Islet precursor cell (in vitro differentiated cells): ENCODE results near the gene NFIA.

Experiments used
- DNase-seq: peaks from one replicate; pipeline ENCODE4 v3.0.0-alpha.2; 2018

NFIA gene

DNA sequence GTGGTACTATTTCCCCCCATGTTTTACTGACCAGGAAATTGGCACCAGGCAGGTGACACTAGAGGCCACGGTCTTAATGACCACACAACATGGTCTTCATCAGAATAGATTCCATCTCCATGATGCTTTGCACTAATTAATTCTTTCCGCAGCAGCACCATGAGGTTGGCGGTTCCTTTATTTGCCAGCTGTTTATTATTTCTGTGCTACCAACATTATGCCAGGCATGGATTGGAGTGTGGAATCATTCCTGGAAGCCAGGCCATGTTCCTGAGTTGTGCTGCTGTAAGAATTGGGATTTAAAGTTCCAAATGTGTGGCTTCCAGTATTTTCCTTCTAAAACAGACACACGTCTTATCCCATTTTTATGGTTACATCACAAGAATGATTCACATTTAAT is 107.8 kb downstream of the NFIA start:
- no peak for DNase-seq

DNA sequence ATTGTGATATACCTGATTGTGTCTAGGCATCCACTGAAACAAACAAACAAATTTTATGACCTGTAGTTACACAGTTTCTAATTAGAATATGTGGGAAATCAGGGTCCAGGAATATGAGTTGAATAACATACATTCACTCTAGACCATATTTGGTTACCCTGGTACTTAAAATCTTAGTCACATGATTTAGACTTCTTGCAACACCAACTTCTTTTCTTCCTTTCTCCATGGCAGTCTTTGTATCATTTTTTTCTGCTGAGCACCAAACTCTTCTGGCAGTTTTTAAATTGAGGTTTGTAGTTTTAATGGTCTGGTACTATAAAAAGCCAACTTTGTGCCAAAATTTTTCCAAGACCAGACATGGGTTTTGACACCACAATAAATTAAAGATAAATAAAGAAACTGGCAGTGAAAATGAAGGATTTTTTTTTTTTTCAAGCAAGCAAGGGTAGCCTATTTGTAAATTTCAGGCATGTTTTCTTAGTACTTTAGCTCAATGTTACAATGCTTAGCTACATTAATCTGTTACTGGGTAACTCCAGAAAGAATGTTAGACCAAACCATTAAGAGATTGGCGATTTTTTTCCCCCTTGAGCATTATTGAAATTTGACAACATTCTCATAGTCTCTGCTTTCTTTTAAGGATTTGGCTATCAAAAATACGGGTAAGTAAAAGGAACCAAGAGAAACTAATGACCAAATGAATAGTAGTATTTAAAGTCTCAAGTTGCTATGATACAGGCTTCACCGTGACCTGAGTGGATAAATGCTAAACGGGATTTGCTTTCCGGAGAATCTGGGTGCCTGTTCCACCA is 108.5 kb downstream of the NFIA start:
- DNase-seq, result no peak

DNA sequence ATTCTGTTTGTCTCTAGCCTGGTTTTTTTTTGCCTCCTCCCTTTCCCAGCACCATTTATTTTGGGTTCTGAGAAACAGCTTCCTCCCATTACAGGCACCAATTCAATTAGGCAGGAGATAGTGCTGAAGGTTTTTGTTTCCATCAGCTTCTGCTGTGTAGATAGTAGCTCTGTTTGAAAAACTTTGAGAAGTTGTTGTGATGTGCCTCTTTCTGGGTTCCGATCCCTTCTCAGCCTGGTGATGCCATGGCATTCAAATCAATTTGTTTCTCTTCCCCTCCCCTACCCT is 109.0 kb downstream of the NFIA start:
- no peak for DNase-seq

DNA sequence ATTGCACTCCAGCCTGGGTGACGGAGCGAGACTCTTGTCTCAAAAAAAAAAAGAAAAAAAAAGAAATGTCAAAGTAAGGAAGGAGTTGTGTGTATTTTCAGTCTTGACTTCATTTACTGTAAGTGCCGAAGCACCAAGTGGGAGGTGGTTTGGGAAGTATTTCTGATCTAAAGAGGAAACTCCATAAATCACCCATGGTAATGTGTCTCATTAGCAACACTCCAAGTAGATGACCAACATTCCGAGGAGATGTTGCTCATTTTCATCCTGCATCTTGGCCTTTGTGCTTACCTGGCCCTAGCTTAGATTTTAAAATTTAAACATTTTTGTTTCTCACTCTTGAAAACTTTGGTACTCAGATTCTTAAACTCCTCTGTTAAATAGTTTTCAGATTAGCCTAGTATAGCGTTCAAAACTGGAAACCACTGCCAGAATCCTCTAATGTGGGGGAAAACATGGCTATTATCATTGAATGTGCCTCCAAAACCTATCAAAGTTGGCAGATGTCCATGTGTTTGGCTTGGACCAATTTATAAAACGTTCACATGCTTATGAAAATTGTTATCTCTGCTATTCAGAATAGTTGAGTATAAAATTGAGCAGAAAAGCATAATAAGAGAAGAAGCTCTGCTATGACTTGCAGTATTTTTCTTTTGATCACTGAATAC is 110.4 kb downstream of the NFIA start:
- DNase-seq, result no peak

DNA sequence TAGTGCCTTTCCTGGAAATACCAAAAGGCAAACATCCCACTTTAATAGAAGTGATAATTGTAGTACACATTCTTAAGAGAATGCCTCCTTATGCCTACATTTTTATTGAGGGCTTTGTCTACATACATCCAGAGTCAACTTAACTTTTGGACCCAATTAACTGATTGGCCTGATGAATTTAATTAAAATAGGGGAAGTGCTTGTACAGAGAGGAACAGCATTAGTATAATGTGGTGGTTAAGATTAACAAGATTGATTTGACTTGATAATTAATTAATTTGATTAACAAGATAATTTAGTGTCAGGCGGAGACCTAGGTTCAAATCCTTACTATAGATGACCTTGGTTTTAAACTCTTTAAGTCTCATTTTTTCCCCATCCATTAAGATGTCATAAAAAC is 111.4 kb downstream of the NFIA start:
- no peak for DNase-seq

DNA sequence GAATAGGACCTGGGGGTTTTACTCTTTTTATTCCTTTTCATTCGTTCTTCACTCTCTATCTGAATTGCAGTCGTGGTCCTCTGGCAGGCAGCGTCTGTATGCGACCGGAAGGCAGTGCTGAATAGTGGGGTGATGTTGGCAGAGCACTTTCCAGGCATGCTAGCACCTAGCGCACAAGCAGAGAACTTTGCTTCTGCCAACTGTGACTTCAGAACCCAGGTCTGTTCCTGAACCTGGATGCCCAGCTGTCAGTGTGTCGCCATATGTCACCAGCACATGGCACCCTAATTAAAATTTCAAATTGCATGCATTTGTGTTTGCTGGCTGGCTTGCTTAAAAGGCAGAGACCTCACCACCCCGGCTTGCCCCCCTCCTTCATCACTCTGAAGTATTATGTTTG is 116.2 kb downstream of the NFIA start:
- no peak for DNase-seq

DNA sequence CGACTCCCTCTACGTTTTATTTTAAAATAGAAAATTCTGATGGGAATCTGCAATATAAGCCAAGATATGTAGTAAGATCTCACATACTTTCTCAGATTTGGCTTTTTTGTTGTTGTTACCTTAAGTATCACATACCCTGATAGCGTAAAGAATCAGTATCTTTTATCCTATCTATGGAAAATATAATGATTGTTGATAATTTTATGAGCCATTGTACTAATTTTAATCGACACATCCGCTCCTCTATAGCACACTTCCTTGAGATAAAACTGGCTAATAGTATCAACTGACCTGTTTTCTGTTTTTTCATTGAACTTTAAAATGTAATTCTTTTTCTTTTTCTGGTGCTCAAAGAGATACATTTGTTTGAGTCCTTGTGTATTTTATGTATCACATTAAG is 118.7 kb downstream of the NFIA start:
- DNase-seq, result no peak

DNA sequence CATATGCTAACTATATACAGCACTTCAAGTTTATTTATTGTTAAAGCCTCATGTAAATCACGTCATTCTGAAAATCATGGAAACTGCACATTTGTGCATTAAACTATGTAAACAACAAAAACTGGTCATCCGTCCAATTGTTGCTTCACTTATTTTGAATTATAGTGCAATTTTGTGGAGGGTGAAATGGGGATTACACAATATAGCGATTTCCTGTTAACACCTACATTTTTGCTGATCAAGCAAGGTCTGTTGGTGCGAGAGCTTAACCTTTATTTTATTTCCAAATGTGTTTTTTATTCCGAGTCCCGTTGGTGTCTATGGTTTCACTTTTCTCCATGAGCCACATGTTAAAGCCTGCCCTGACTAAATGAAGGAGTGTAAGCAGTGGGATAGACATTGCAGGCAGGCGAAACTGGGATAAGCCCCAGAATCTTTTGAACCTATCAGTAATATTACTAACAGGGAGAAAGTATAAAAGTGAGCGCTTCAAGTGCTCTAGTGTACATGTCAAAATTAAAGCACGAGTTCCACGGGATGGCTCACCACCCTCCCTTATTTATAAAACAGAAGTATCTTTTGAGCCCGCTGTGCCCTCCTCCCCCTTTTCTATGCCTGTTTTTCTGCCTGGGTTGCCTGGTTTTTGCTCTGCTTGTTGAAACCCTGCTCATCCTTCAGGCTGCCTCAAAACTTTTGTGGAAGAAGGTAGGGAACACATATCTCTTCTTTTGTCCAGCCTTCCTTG is 120.7 kb downstream of the NFIA start:
- DNase-seq, result no peak

DNA sequence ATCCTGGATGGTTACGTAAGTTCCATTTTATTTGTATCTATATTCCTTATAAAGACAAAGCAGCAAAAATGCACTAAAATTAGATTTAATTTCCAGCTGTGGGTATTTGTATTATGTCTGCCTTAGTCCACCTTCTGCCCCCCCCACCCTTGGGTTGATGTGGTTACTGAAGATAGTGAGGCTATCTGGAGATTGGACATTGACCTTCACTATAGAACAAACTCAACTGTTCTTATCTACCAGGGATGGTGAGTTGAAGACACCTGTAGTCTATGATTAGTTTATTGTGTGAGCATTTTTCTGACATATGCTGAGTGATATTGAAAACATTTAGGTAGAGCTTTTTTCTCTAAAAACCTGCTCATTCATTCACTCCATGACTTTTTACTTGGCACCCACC is 122.2 kb downstream of the NFIA start:
- no peak for DNase-seq

DNA sequence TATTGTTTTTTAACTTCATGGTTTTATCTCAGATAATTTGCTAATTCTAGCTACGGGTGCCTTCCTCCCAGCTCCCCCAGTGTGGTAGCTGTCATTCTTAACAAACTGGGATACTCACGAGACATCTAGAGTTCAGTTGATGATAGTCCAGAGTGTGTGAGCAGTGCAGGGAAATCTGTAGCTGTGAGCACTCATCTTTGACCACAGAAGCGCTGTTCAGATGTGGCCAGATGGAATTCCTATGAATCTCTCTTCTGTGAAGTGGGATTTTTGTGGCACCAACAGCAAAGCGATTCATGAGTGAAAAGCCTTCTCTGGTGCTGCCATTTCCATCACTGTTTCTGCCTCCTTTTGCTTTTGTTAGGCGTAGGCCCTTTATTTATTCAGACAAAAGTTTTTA is 125.1 kb downstream of the NFIA start:
- no peak for DNase-seq

DNA sequence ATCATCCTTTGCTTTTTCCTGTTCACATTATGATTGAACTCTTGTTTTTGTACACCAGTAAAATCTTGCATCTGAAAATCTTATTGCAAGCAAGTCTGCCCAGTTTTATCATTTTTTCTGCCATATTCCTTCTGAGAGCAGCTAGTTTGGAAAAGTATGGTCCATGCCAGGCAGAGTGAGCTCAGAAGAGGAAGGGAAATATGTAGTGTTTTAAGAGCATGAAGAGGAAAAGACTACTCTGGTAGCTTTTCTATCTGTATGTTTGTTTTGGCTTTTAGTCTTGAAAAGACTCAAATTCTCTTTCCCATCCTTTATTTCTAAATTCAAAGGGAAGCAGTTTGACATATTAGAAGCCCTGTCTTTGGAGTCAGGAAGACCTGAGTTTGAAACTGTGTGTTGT is 125.8 kb downstream of the NFIA start:
- DNase-seq, result no peak

DNA sequence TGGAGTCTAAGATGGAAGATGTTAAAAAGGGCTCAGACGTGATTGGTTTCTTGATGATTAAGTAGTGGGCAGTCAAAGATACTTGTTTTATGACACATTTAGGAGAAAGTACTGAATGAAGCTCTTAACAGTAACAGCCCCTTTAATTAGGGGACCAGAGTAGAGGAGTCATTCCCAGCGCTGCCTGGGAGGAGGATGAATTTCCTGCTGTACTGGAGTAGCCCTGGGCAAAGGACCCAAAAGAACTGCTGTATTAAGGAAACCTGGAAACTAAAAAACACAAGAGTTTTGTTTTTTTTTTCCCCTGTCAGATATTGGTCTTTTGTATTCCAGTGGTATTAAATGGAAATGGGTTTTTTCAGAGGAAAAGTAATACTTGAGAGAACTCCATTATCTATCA is 126.5 kb downstream of the NFIA start:
- DNase-seq, result no peak

DNA sequence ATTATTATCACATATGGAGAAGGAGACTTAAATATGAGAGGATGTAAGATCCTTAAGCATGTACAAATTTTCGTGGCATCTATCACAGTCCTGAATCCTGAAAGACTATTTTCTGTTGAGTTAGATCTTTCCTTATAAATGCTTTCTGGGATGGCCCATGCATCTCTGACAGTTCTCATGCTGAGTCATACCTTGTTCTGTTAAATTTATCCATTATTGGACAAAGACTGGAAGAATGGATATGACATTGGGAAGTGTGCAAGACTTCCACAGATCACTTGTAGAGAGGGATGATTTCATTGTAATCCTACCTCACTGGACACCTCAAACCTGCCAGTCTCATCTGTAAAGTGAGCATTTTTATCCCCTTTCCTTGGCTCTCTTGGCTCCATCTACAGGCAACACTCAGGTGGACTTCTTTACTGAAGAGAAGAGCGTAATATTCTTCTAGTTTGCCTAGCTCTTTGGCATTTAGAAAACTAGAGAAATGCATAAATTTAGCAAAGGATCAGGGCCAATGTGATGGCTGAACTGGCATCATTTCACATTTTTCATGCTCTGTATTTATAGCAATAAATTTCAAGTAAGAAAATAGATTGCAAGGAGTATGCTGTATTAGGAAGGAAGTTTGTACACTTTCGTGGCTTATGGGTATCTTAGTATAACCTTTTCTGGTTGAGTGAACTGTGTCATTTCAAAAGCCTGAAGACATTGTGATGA is 128.2 kb downstream of the NFIA start:
- DNase-seq, result no peak

DNA sequence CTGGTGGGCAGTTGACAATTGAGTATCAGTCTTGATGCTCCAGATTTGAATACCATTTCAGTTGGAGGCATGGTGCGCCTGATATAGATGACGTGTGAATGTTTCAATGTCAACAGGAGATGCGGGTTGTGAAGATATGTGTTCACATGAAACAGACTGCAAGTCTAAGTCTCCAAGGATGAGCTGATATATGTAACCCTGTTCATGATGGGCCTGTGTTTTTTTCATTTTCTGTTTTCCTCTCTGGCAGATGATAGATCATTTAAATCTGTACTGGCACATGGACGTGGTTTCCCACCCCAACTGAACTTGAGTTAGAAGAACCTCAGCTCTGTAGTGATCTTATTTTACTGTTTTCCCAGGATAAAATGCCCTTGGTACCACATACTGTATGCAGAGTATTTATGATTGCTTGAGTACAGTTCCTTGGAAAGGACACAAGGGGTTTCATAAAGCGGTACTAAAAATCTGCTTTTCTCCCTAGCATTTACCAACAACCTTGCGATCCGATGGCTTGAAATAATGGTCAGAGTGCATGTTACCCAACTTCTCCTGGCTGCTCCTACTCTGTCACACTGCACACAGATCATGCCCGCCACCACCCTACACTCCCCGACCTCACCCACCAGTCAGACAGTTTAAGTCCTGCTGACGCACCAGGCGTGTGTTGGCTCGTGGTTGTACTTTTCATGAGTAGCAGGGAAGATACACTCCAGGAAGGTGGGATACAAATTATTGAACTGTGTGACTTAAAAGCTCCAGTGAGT is 131.1 kb downstream of the NFIA start:
- no peak for DNase-seq

DNA sequence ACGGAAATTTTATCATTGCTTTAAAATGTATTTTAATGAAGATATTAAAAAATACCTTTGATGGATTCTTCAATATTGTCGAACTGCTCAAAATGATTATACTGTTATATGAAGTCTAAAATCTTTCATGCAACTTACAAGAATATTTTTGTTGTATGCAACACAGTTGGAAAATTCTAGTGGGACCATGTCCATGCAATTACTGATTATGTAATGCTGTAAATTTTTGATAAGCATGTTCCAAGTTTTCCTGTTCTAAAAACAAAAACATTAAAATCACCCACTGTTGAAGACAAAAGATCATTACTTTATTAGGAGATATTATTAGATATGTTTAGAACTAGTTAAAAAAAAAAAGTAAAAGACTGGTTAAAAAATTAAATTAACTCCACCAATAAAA is 132.8 kb downstream of the NFIA start:
- DNase-seq, result no peak

DNA sequence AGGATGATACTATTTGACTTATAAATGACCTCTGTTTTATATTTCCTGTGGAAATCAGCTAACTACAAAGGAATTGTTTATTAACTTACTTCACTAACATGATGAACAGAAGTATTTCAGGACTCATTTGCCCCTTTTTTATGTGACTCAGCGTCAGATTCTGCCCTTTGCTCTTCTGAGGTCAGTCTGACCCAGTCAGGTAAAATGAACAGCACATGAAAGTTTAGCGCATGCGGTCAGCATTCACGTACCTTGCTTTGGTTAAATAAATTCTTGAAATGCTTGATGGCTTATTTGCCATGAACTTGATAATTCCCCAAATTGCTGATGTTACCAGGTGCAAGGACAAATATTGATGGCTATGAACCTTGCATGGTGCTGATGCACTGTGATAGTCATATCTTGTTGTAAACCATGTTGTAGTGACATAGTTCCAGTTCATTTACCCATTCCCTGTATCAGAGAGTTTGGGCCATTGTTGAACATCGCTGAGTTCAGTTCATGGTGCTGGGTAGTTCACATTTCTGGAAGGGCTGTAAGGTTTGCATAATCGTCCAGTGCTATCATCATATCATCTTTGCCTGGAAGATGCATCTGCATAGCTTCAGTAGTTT is 133.4 kb downstream of the NFIA start:
- DNase-seq, result no peak

DNA sequence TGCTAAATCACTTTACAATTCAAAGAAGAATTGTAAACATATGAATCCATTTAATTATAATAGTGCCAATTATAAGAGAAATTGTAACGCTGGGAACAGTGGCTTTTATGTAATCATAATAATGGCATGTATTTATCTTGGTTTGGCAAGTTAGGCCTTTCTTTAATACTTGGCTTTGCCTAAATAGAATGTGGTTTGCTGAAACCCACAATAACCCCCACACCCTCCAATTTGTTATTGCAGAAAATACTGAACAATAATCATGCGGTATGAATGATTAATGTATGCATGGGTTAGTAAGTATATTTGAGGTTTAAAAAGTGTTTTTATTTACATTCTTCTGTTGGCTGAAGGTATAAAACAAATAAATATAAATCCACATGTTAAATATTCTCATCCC is 138.2 kb downstream of the NFIA start:
- DNase-seq, result no peak

DNA sequence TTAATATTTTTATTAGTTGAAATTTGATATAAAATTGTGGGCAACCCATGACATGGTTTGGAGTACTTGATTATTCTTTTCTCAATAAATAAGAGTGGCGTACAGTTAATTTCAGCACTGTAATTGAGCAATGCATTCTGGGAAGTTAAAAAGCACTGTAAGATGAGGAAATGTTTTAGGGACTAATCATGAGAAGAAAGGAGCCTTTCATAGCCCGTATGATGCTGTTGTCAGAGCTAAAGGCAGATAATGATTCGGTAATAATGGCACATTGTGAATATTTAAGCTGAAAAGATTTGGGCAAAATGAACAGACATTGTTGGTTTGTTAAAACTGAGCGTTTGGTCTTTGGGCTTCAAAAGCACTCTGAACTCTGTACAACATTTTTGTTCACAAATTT is 139.3 kb downstream of the NFIA start:
- no peak for DNase-seq

DNA sequence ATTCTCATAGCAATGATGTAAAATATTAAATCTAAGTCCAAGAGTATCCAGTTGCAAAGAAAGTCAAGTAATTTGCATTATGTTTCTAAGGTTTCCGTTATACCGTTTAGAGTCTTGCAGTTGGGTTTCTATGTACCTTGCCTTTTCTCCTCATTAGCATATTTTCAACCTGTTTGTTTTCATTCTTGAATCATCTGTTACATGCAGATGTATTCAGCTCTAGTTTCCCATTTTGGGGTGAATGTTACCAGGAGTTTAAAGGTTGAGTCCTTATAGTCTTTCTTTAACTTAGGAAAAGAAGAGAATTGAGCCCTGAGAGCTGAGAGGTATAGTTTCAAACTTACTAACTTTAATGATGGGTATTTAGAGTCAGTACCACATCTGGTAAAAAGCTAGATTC is 139.9 kb downstream of the NFIA start:
- no peak for DNase-seq

DNA sequence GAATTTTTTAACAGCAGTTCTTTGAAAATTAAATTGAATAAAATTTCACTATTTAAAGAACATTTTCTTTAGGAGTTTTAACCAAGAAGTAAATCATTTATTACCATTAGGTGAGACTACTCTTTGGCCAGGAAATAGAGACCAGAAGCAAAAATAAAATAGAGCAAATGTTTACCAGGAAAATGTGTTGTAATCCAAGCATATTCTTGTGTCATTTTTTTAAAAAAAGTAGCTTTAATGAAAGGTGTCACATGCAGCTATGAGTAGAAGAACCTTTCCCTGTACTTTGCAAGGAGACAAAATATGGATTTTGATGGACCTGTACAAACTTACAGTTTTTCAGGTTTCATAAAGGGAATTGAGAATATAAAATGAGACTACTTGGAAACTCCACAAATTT is 140.8 kb downstream of the NFIA start:
- DNase-seq, result no peak

DNA sequence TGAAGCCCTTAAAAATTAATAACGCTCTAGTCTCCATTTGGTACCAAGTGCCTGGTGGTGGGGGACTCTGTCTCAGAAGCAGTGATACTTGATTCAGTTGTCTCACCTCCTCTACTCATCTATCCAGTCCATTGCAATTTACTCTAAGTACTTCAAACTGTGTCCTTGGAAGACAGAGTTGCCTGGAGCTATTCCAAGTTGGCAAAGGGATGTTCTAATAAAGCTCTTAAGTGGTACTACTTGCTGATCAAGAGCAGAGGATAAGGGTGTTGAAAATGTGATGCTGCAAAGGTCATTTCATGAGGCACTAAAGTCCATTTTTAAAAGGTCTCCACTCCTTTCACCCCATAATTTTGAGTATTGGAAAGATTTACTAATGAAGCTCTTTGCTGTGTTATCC is 142.2 kb downstream of the NFIA start:
- DNase-seq, result peak; percentile 52

DNA sequence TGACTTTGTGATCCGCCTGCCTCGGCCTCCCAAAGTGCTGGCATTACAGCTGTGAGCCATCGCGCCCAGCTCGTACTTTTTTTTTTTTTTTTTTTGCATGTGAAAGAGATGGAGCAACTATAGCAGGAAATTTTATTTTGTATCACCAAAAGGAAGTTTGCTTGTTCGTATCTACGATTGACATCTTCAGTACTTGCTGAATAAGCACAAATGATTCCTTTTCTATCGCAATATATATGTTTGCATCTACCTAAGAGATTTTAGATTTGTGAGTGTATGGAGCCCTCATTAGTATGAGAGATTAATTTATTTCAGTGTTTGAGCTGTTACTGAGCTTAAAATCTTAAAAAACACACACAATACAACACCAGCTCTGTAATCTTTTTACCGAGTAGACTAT is 143.1 kb downstream of the NFIA start:
- no peak for DNase-seq
